HFF-Myc (cell line): ENCODE measurements around the gene TBC1D5.

ENCODE experiments used
- DNase-seq: peaks from one replicate; pipeline ENCODE4 v3.0.0-alpha.2; 2011; ENCODE audit warnings: low read depth; ENCODE audit errors: extremely low read depth
- H3K4me3 ChIP-seq: replicated peaks from 2 replicates; pipeline ENCODE4 v1.5.1; 2011; ENCODE audit warnings: low read depth, mild to moderate bottlenecking, control low read depth, low read length
- TF ChIP-seq, protein P1 (sequence below): IDR thresholded peaks from 2 replicates; pipeline ENCODE4 v1.5.1; 2012; ENCODE audit warnings: mild to moderate bottlenecking, low read depth, low read length, control low read depth; ENCODE audit errors: missing control alignments

Gene TBC1D5

DNA sequence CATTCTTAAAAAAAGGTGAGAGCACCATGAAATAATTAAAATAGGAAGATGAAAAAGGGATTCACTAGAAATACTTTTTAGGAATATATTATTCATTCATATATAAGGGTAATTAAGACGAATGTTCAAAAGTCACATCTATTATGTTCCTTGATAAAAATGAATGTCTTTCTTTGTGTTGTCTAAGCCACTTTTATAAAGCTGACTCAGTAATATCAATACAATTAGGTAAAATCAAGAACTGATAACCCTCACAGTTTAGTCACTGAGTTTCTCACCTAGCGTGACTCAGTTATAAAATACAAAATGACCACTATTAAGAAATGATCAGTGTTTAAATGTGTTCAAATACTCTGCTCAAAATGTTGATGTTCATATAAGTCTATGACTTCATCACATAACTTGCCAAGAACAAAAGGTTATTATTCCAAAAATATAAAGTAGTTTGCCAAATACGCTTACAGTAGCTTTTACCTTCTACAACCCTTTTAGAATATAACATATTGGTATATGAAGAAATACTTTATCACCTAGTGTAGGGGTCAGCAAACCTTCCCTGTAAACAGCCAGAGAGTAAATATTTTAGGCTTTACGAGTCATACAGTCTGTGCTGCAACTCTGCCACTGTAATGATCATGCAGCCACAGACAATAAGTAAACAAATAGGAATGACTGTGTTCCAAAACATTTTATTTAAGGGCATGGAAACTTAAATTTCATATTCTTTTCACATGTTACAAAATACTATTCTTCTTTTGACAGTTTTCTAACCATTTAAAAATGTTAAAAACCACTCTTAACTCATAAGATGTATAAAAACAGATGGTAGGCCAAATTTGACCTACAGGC lies 369.8 kb downstream of the TBC1D5 start:
- TF ChIP-seq, protein P1, sequence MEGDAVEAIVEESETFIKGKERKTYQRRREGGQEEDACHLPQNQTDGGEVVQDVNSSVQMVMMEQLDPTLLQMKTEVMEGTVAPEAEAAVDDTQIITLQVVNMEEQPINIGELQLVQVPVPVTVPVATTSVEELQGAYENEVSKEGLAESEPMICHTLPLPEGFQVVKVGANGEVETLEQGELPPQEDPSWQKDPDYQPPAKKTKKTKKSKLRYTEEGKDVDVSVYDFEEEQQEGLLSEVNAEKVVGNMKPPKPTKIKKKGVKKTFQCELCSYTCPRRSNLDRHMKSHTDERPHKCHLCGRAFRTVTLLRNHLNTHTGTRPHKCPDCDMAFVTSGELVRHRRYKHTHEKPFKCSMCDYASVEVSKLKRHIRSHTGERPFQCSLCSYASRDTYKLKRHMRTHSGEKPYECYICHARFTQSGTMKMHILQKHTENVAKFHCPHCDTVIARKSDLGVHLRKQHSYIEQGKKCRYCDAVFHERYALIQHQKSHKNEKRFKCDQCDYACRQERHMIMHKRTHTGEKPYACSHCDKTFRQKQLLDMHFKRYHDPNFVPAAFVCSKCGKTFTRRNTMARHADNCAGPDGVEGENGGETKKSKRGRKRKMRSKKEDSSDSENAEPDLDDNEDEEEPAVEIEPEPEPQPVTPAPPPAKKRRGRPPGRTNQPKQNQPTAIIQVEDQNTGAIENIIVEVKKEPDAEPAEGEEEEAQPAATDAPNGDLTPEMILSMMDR, result no peak
- DNase-seq, result no peak
- H3K4me3 ChIP-seq, result no peak overlapping the region

DNA sequence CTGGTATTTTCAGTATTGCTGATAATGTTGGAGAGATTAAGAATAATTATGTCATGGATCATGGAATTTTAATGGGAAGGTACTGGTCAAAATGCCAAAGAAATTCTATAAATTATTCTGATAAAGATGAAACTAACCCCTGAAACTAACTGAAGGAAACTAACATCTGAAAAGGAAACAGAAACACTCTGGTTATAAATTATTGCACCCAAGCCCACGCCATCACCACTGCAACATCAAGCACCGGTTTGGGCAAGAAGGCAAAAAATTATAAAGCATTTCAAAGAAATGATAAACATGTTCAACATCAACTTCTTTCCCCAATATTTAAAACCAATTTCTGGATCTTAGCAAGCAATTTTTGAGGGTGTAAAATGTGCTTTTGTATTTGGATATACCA lies 372.5 kb downstream of the TBC1D5 start:
- H3K4me3 ChIP-seq, result no peak overlapping the region
- no peak for DNase-seq
- TF ChIP-seq, protein P1, result no peak

DNA sequence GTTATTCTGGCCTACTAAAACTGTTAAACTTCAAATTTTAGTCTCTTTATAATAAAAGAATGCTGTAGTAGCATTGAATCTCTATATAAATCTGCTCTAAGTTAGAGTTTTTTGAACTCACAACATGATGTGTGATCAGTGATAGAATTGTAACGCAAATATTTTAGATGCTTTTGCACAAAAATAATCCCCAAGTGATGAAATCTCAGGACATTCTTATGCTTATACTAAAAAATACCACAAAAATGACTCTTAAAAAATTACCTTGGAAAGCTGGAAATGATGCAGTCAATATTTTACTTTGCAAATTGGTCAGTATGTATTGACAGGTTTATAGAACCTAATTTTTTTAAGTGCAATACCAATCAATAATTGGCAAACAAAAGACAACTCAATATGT lies 375.3 kb downstream of the TBC1D5 start:
- no peak overlapping the region for H3K4me3 ChIP-seq
- TF ChIP-seq, protein P1, result no peak
- DNase-seq, result no peak

DNA sequence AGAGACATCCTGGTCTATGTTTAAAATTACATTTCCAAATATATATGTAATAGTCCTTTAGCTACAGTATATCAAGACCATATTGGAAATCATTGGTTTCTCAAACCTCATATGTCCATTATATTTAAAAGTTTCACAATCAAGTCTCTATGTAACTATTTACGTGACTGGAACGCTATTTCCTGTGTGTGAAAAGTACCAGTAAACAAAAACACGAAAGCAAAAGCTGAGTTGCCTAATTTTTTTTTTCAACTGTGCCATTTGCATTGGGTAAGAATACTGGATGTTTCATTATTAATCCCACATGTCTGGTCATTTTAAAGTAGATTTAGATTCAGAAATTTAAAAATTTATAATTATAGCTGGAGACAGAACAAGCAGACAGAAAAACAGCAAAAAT lies 381.4 kb downstream of the TBC1D5 start:
- no peak for DNase-seq
- no peak overlapping the region for H3K4me3 ChIP-seq
- TF ChIP-seq, protein P1, result no peak

DNA sequence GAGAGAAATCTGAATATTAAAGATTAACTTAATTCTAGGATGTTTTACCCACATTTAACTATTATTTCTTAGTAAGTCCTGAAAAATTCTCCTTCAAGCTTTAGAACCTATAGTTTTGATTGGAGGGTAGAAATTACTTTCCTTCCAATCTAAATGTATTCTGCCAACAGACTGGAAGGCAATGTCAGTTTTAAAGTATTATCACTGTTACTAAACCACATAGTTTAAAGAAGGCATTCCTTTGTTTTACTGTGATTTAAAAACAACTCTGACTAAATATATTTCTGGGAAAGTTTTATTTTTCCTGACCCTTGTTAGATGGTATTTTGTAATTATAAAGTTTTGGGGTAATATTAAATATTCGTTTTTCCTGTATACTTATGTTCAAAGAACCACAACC lies 382.5 kb downstream of the TBC1D5 start:
- no peak for DNase-seq
- TF ChIP-seq, protein P1, result no peak
- no peak overlapping the region for H3K4me3 ChIP-seq

DNA sequence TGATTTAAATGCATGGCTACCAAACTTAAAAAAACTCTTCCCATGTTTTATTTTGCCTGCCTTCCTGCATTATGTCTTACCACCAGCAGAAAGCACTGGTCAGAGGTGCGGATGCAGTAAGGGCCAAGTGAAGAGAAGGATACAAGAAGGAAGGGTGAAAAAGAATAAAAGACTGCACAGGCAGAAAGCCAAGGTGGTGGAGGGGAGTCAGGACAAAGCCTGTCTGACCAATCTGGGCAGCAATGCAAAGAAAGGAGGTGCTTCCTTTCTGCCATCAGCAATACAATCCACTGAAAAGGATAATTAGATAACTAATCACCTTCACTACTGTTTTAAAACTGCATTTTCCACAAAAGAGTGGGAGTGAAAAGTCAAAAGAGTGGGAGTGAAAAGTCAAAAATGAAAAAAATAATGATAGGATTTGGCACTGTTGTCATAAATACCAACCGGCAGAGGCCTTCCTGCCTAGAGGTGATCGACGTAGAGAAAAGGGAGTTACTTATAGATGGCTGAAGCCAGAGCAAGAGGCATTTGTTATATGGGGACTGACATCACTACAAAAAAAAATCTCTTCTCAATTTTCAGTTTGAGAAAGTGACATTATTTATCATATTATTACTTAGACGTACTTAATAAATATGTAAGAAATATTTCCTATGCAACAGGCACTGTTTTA lies 385.3 kb downstream of the TBC1D5 start:
- TF ChIP-seq, protein P1, result no peak
- DNase-seq, result no peak
- no peak overlapping the region for H3K4me3 ChIP-seq
